Tibial artery (tissue), 4 donors: ENCODE measurements around the gene ABCF3.
"Not testable (repeated sequence)": the region's sequence is repeated elsewhere in the genome, so short reads cannot be mapped to it uniquely, and the experiment has no call there.

Experiments used
- DNase-seq, 2 donors: peaks; one replicate each; pipeline ENCODE4 v3.0.0-alpha.2; 2019
- H3K27ac ChIP-seq, 2 donors: fragments of 200-600 bp; sonication (generic) in 1 of 2; 1 replicate in 1 of 2; 2 replicates in 1 of 2; pipeline ENCODE4 v1.5.1; 2018 to 2019; ENCODE audit warnings: mild to moderate bottlenecking in 1 of 2
- H3K27me3 ChIP-seq, 2 donors: fragments of 200-600 bp; sonication (generic) in 1 of 2; one replicate each; pipeline versions ENCODE4 v1.5.1 to v1.6.0; 2016 to 2019
- H3K36me3 ChIP-seq, 3 donors: fragments of 200-600 bp; sonication (generic) in 2 of 3; one replicate each; pipeline ENCODE4 v1.5.1; 2016 to 2019; ENCODE audit warnings: mild to moderate bottlenecking in 2 of 3
- H3K4me1 ChIP-seq, 4 donors: fragments of 200-600 bp; sonication (generic) in 2 of 4; 1 replicate in 3 of 4; 2 replicates in 1 of 4; pipeline ENCODE4 v1.5.1; 2016 to 2019
- H3K4me3 ChIP-seq, 2 donors: fragments of 200-600 bp; sonication (generic) in 1 of 2; 1 replicate in 1 of 2; 2 replicates in 1 of 2; pipeline ENCODE4 v1.5.1; 2018 to 2019; ENCODE audit warnings: mild to moderate bottlenecking in 2 of 2
- H3K9me3 ChIP-seq, 3 donors: fragments of 200-600 bp; sonication (generic) in 1 of 3; one replicate each; pipeline ENCODE4 v1.5.1; 2016 to 2019
- intact Hi-C: fragments of 100-400 bp; cut with DNase I; formaldehyde crosslinking; loops from one replicate; pipeline ENCODE4 v1.15.0; 2023; ENCODE audit warnings: low total_unique reads
- TF ChIP-seq, protein P1 (sequence below), 2 experiments: fragments of 200-600 bp in 1 of 2; fragments of 450-650 bp in 1 of 2; IDR thresholded peaks; one replicate each; pipeline ENCODE4 v1.5.1; 2017 to 2019; ENCODE audit warnings: antibody characterized with exemption in 2 of 2, mild to moderate bottlenecking in 1 of 2, moderate library complexity in 1 of 2

The ABCF3 gene

DNA sequence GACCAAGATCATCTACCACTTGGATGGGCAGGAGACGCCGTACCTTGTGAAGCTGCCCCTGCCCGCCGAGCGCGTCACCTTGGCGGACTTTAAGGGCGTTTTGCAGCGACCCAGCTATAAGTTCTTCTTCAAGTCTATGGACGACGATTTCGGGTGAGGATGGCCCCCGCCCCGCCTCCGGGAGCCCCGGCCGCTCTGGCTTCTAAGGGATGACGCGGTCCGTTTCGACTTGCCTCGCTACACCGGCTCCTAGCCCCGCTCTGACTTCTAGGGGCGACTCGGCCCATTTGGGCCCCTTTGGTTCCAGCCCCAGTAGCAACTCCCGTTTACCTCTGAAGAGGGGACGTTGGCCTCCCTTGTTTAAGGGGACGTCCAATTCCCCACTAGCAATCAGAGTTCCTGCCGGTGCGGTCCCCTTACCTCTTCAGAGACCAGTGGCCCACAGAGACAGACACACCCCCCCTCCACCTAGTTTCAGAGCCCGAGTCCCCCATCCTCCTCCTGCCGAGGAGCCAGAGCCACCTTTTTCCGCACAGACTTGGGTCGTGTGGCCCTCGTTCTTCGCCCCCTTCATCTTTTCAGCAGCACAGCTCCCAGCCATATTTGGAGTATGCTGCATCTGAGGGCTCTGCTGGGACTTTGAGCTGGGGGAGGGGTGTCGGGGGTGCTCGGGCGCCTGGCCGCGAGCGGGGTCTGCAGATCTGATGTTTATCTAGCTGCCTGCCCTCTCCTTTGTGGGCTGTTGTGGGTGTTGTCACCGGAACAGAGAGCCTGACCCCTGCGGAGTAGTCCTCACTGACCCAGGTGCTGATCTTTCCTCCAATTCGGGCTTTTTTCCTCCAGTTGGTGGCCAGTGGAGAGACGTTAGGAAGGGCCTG is 30.1 kb upstream of the ABCF3 start:
- peak overlapping the region; percentile 95 to 97 for H3K4me3 ChIP-seq
- no peaks in the 10 kb centered on the region for H3K9me3 ChIP-seq
- peak in 1 of 2 donors; percentile 80 for DNase-seq
- TF ChIP-seq, protein P1, sequence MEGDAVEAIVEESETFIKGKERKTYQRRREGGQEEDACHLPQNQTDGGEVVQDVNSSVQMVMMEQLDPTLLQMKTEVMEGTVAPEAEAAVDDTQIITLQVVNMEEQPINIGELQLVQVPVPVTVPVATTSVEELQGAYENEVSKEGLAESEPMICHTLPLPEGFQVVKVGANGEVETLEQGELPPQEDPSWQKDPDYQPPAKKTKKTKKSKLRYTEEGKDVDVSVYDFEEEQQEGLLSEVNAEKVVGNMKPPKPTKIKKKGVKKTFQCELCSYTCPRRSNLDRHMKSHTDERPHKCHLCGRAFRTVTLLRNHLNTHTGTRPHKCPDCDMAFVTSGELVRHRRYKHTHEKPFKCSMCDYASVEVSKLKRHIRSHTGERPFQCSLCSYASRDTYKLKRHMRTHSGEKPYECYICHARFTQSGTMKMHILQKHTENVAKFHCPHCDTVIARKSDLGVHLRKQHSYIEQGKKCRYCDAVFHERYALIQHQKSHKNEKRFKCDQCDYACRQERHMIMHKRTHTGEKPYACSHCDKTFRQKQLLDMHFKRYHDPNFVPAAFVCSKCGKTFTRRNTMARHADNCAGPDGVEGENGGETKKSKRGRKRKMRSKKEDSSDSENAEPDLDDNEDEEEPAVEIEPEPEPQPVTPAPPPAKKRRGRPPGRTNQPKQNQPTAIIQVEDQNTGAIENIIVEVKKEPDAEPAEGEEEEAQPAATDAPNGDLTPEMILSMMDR (IDR thresholded peaks at IDR 0.05), result no peak
- intact Hi-C loops, result loop anchor here (2.0 kb wide), 2 partner anchors 19 to 21 kb away; partner anchors contain the start of genes AP2M1 and EIF2B5
- H3K27ac ChIP-seq, result peak overlapping the region; percentile 94 to 98
- peaks cover 0 to 60% (median 41%) of the 10 kb centered on the region in 4 donors for H3K4me1 ChIP-seq
- no peaks in the 10 kb centered on the region for H3K27me3 ChIP-seq
- H3K36me3 ChIP-seq, result no peaks in the 10 kb centered on the region

DNA sequence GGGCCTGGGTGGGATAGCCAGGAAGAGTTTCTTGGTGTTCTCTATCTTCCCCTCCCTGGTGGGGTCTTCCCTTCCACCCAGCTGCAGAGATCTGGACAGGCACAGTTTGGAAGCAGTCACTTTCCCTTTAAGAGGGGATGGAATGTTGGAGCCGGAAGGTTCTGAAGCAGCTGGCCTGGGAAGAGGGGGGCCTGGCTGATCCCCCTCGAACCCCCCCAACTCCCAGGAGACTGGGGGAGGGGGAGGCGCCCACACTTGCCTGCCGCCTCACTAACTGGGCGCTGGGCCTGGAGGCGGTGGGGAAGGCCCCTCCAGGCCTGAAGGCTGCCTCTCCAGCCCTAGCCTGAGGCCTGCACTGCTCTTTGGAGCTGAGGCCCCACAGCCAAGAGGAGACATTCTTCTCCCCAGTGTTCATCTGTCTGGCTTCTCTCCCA is 29.5 kb upstream of the ABCF3 start:
- H3K4me1 ChIP-seq, result peaks cover 0 to 67% (median 48%) of the 10 kb centered on the region in 4 donors
- peak overlapping the region; percentile 94 to 98 for H3K27ac ChIP-seq
- DNase-seq, result peak in 1 of 2 donors; percentile 89
- intact Hi-C loops, result loop anchor here (2.0 kb wide), 1 partner anchor 22 kb away; the partner anchor contains the start of gene EIF2B5
- no peaks in the 10 kb centered on the region for H3K9me3 ChIP-seq
- no peaks in the 10 kb centered on the region for H3K27me3 ChIP-seq
- H3K4me3 ChIP-seq, result peak overlapping the region; percentile 95 to 97
- no peaks in the 10 kb centered on the region for H3K36me3 ChIP-seq
- TF ChIP-seq, protein P1 (IDR thresholded peaks at IDR 0.05), result no peak

DNA sequence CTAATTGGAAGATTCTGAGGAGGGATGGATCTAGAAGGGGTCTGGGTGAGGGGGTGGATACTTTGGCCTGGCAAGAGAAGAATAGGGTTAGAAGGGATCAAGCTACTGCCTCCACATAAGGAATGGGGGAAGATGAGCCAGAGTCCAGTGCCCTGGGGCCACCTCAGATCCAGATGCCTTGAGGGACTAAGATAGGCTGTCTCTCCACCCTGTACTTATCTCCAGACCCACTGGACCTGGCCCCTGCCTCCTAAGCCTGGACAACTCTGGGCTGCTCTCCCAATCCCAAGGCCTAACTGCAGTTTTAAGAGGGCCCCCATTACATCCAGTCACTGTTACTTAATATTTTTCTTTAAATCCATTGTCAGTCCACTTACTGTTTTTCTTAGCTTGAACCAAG is 28.8 kb upstream of the ABCF3 start:
- Histone ChIP-seq H3K27me3 (no peaks in the 10 kb centered on the region), H3K36me3 (no peaks in the 10 kb centered on the region), H3K9me3 (no peaks in the 10 kb centered on the region), H3K4me1 (peaks cover 0 to 74% (median 51%) of the 10 kb centered on the region in 4 donors), H3K27ac (peak overlapping the region; percentile 94 to 98), H3K4me3 (peak overlapping the region; percentile 95 to 97)
- intact Hi-C loops, result loop anchor here (2.0 kb wide), 1 partner anchor 22 kb away; the partner anchor contains the start of gene EIF2B5
- DNase-seq, result no peak
- TF ChIP-seq, protein P1 (IDR thresholded peaks at IDR 0.05), result no peak

DNA sequence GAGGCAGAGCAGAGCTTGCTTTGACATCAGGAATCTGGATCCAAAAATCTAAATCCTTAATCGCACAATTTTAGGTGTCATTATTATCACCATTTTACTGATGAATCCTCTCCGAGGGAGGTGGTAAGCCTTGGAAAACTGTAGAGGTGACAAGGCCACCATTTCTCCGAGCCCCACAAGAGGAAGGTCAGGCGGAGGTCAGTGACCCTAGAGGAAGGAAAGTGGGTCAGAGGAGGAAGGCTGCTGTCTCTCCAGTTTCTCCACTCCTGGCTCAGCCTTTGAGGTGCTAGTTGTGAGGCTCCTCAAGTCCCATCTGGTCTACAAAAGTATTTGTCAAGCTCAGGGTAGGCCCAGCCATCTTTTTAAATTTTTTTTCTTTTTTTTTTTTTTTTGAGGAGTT is 27.6 kb upstream of the ABCF3 start:
- Histone ChIP-seq H3K9me3 (no peaks in the 10 kb centered on the region), H3K4me3 (no peak overlapping the region), H3K4me1 (peaks cover 0 to 83% (median 55%) of the 10 kb centered on the region in 4 donors), H3K27me3 (no peaks in the 10 kb centered on the region), H3K36me3 (peaks cover 3 to 6% (median 5%) of the 10 kb centered on the region in 3 donors), H3K27ac (peak overlapping the region in 1 of 2 donors; percentile 98)
- intact Hi-C loops, result no loop called here
- TF ChIP-seq, protein P1 (IDR thresholded peaks at IDR 0.05), result no peak
- no peak for DNase-seq

DNA sequence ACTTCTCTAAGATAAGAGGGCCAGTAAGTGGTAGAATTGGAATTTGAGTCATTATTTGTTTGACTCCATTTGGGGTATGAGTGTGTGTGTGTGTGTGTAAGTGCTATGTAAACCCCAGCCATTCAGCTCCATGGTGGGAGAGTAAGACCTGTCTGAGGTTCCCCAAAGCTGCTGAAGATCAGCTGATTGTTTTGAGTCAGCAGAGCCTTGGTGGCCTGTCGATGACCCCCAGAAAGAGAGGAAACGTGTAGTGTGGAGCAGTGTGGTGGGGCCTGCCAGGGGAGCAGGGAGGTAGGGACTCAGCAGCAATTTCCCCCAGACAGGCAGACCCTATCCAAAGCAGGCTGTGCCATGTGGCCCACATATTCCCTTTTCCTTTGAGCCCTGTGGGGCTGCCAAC is 25.5 kb upstream of the ABCF3 start:
- peaks cover 24 to 26% (median 25%) of the 10 kb centered on the region in 3 donors for H3K36me3 ChIP-seq
- H3K4me3 ChIP-seq, result peak overlapping the region in 1 of 2 donors; percentile 4
- H3K4me1 ChIP-seq, result peaks cover 0 to 74% (median 51%) of the 10 kb centered on the region in 4 donors
- H3K27ac ChIP-seq, result peak overlapping the region; percentile 58 to 80
- H3K27me3 ChIP-seq, result no peaks in the 10 kb centered on the region
- no peak for DNase-seq
- intact Hi-C loops, result no loop called here
- H3K9me3 ChIP-seq, result no peaks in the 10 kb centered on the region
- TF ChIP-seq, protein P1 (IDR thresholded peaks at IDR 0.05), result no peak

DNA sequence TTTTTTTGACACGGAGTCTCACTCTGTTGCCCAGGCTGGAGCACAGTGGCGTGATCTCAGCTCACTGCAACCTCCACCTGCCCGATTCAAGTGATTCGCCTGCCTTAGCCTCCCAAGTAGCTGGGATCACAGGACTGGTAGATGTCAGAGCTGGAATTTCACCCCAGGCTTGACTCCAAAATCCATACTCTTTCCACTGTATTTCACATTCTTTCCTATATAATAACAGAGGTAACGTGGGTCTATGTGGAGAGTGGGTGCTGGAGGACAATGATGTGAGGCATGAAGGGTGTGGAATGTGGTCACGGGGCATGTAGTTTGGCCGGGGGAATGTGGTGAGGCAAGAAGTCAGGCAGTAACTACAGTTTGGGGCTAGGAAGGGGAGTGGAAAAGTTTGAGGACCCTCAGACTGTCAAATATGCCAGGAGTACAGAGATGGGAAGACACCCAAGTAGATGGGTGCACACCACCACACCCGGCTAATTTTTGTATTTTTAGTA is 23.4 kb upstream of the ABCF3 start:
- intact Hi-C loops, result not testable (repeated sequence)
- peak overlapping the region in 1 of 2 donors; percentile 80 for H3K27ac ChIP-seq

More for the DNA sequence above, 23.4 kb upstream of the ABCF3 start:
- DNase-seq, H3K27me3 ChIP-seq, H3K4me3 ChIP-seq, H3K9me3 ChIP-seq: not testable (repeated sequence)
- Histone ChIP-seq H3K36me3 (peaks cover 44 to 48% (median 47%) of the 10 kb centered on the region in 3 donors), H3K4me1 (peaks cover 0 to 63% (median 41%) of the 10 kb centered on the region in 4 donors)
